K562 (cell line): ENCODE results near the gene ACTR3C. TPM values are rescaled to one million over a fixed set of nuclear protein-coding genes. Genes with fewer than 3 reads are reported as not detected.

Source experiments
- BCL6 ChIP-seq: fragments of 250-450 bp; sonication (Bioruptor Pico); IDR thresholded peaks from 2 replicates; pipeline ENCODE4 v1.4.0; 2020
- BMI1 ChIP-seq: fragments of 150-350 bp; IDR thresholded peaks from 2 replicates; pipeline ENCODE4 v1.6.1; 2014; ENCODE audit warnings: low read length
- CREB5 ChIP-seq: fragments of 250-450 bp; sonication (Bioruptor Pico); IDR thresholded peaks from 2 replicates; pipeline ENCODE4 v1.5.0; 2020; ENCODE audit warnings: mild to moderate bottlenecking
- GMEB1 ChIP-seq: fragments of 250-450 bp; sonication (Bioruptor Pico); IDR thresholded peaks from 2 replicates; pipeline ENCODE4 v1.4.0; 2020; ENCODE audit warnings: mild to moderate bottlenecking
- HDGF ChIP-seq: fragments of 450-650 bp; IDR thresholded peaks from 2 replicates; pipeline ENCODE4 v1.6.1; 2016
- KLF1 ChIP-seq: fragments of 450-650 bp; IDR thresholded peaks from 2 replicates; pipeline ENCODE4 v1.6.1; 2016; ENCODE audit warnings: missing genetic modification characterization, missing compliant biosample characterization
- NRF1 ChIP-seq, 2 experiments: fragments of 450-650 bp; IDR thresholded peaks in 1 of 2; conservative IDR thresholded peaks in 1 of 2; 2 replicates each; pipeline ENCODE4 v1.6.1; 2014; ENCODE audit warnings: mild to moderate bottlenecking in 2 of 2
- RBM17 ChIP-seq: fragments of 200-400 bp; formaldehyde crosslinking; IDR thresholded peaks from 2 replicates; pipeline ENCODE4 v1.6.1; 2017; ENCODE audit warnings: low read depth, mild to moderate bottlenecking, low read length, borderline replicate concordance
- RNF2 ChIP-seq: sonication (generic); IDR thresholded peaks from 2 replicates; pipeline ENCODE4 v1.6.1; 2016
- SAFB2 ChIP-seq: fragments of 200-400 bp; formaldehyde crosslinking; IDR thresholded peaks from 2 replicates; pipeline ENCODE4 v1.6.1; 2018; ENCODE audit warnings: borderline replicate concordance, low read length, low read depth, moderate library complexity; ENCODE audit not compliant: severe bottlenecking
- TCF3 ChIP-seq: sonication (generic); formaldehyde crosslinking; IDR thresholded peaks from 2 replicates; pipeline ENCODE4 v1.4.0; 2020; ENCODE audit warnings: mild to moderate bottlenecking, missing genetic modification reagents
- VEZF1 ChIP-seq: fragments of 200-800 bp; sonication (Bioruptor generic); IDR thresholded peaks from 2 replicates; pipeline ENCODE4 v1.6.1; 2017; ENCODE audit warnings: missing genetic modification characterization, missing compliant biosample characterization
- polyA plus RNA-seq, 8 experiments: library from polyadenylated mRNA; depleted of rRNA in 4 of 8; stranded (reverse) in 5 of 8; unstranded in 3 of 8; fragments of >200 nt; fragmentation: Nextera tagmentation in 2 of 8; fragmentation: Illumina TruSeq in 1 of 8; extraction: Ambion mirVana in 2 of 8; extraction: Trizol in 1 of 8; gene quantifications; 2 replicates each; pipeline versions ENCODE4 v1.2.1 to v1.2.3, GENCODE V29; 2011 to 2014; ENCODE audit warnings: inconsistent platforms in 1 of 8, missing spikeins in 1 of 8
- total RNA-seq, 7 experiments: library from RNA; depleted of rRNA in 6 of 7; stranded (reverse); fragments of >200 nt in 6 of 7; fragmentation: Illumina TruSeq in 2 of 7; extraction: Trizol in 2 of 7; gene quantifications; 2 replicates each; pipeline versions ENCODE4 v1.2.1 to v1.2.3, GENCODE V29; 2011 to 2021; ENCODE audit warnings: low replicate concordance in 1 of 7
- TF ChIP-seq, protein P1 (sequence below): sonication (generic); formaldehyde crosslinking; IDR thresholded peaks from 2 replicates; pipeline ENCODE4 v1.8.1; 2022; ENCODE audit warnings: missing genetic modification reagents
- TF ChIP-seq, protein P2 (sequence below): sonication (generic); formaldehyde crosslinking; IDR thresholded peaks from 2 replicates; pipeline ENCODE4 v1.8.1; 2023; ENCODE audit warnings: mild to moderate bottlenecking, missing genetic modification reagents
- TF ChIP-seq, protein P3 (sequence below), 2 experiments: IDR thresholded peaks in 1 of 2; conservative IDR thresholded peaks in 1 of 2; 2 replicates each; pipeline ENCODE4 v1.6.1; 2016; ENCODE audit warnings: low read depth in 2 of 2, mild to moderate bottlenecking in 1 of 2, missing compliant biosample characterization in 1 of 2, missing genetic modification characterization in 1 of 2, moderate library complexity in 1 of 2

The ACTR3C gene
- total and polyA plus RNA-seq, 9 of the 15 experiments (the other 6 are each of a cell fraction or from before 2014, with no cell fraction given): 9.0 to 35.4 (median 13.3) TPM

DNA sequence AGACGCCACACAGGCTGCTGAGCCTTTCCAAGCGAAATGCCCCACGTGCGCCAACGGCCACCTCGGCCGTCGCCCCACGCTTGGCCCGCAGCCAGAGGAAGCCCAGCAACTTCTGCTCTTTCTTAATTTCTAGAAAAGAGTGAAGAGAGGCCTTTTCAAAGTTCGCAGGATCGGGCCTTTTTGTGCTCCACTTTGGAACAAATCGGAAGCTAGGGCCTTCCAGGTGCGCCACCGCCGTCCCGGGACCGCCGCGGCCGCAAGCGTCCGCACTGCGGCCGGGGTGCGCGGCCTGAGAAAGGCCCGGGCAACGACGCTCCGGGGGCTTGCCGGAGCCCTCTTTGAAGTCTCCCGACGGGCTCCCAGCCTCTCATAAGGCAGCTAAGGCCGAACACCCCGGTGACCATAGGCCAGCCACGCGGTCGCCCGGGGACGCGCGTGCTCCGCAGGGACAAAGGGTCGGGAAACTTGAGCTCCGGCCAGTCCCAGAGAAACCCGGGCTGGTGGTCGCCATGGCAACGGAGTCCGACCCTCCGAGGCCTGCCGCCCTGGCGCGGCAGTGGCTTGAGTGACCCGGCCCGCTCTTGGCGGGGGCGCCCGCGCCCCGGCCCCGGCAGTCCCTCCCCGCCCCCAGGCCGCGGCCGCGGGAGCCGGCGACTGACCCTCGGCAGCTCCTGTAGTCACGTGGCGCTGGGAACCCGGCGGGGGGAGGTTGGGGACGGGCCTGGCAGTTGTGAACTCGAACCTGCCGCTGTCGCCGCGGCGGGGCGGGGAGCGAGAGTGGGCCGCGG lies 44.9 kb upstream of the ACTR3C start, which contains the start of gene REPIN1 (continued):
- TF ChIP-seq CREB5 (peak; percentile 46; the same call in 1 of the 2 replicates), GMEB1 (CRISPR knock-in tag) (peak; percentile 56), RBM17 (no peak), BCL6 (CRISPR knock-in tag) (no peak), HDGF (no peak), BMI1 (peak; percentile 69; the same call in 1 of the 2 replicates), SAFB2 (no peak), VEZF1 (CRISPR knock-in tag) (peak; percentile 100), TCF3 (CRISPR knock-in tag) (peak; percentile 29; the same call in 1 of the 2 replicates), KLF1 (tag) (peak; percentile 49; the same call in 1 of the 2 replicates), NRF1 (conservative IDR thresholded peaks at IDR 0.05 in 1 of 2, IDR thresholded peaks at IDR 0.05 in 1 of 2) (peak; percentile 55 to 67; a peak in 3 of 4 replicates), RNF2 (peak; percentile 83)
- TF ChIP-seq, protein P1, sequence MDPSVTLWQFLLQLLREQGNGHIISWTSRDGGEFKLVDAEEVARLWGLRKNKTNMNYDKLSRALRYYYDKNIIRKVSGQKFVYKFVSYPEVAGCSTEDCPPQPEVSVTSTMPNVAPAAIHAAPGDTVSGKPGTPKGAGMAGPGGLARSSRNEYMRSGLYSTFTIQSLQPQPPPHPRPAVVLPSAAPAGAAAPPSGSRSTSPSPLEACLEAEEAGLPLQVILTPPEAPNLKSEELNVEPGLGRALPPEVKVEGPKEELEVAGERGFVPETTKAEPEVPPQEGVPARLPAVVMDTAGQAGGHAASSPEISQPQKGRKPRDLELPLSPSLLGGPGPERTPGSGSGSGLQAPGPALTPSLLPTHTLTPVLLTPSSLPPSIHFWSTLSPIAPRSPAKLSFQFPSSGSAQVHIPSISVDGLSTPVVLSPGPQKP (CRISPR knock-in tag): no peak
- TF ChIP-seq, protein P2, sequence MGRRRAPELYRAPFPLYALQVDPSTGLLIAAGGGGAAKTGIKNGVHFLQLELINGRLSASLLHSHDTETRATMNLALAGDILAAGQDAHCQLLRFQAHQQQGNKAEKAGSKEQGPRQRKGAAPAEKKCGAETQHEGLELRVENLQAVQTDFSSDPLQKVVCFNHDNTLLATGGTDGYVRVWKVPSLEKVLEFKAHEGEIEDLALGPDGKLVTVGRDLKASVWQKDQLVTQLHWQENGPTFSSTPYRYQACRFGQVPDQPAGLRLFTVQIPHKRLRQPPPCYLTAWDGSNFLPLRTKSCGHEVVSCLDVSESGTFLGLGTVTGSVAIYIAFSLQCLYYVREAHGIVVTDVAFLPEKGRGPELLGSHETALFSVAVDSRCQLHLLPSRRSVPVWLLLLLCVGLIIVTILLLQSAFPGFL (CRISPR knock-in tag): 0 out of 2 replicates have a peak, but pooled peaks have one; percentile 83
- TF ChIP-seq, protein P3, sequence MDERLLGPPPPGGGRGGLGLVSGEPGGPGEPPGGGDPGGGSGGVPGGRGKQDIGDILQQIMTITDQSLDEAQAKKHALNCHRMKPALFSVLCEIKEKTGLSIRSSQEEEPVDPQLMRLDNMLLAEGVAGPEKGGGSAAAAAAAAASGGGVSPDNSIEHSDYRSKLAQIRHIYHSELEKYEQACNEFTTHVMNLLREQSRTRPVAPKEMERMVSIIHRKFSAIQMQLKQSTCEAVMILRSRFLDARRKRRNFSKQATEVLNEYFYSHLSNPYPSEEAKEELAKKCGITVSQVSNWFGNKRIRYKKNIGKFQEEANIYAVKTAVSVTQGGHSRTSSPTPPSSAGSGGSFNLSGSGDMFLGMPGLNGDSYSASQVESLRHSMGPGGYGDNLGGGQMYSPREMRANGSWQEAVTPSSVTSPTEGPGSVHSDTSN (CRISPR knock-in tag; IDR thresholded peaks at IDR 0.05; ENCODE audit: low read depth): no peak
- TF ChIP-seq, protein P3 (tag; conservative IDR thresholded peaks at IDR 0.05; ENCODE audit: low read depth): no peak
